HFF-Myc (cell line): ENCODE measurements around the gene IKZF4.

ENCODE experiments used
- DNase-seq: peaks from one replicate; pipeline ENCODE4 v3.0.0-alpha.2; 2011; ENCODE audit warnings: low read depth; ENCODE audit errors: extremely low read depth
- H3K4me3 ChIP-seq: replicated peaks from 2 replicates; pipeline ENCODE4 v1.5.1; 2011; ENCODE audit warnings: low read depth, mild to moderate bottlenecking, control low read depth, low read length
- CTCF ChIP-seq: IDR thresholded peaks from 2 replicates; pipeline ENCODE4 v1.5.1; 2012; ENCODE audit warnings: mild to moderate bottlenecking, low read depth, low read length, control low read depth; ENCODE audit errors: missing control alignments

IKZF4 gene

GRCh38 chr12:56020423-56021184 is at the start of gene IKZF4:
TSS of gene IKZF4 (plus strand) at chr12:56021043. CDS start at chr12:56021494, 451 bp downstream.
- TF ChIP-seq CTCF: no peak
- H3K4me3 ChIP-seq: no peak within 1 kb of the TSS
- no peak for DNase-seq

GRCh38 chr12:55972042-55972441 is 48.8 kb upstream of the IKZF4 start:
- H3K4me3 ChIP-seq: peak overlapping the region; percentile 49
- DNase-seq: no peak
- no peak for TF ChIP-seq CTCF

- peak overlapping the region; percentile 49 for H3K4me3 ChIP-seq
- TF ChIP-seq CTCF: no peak
- no peak for DNase-seq
Observed at GRCh38 chr12:55972456-55972855, 48.4 kb upstream of the IKZF4 start.

- H3K4me3 ChIP-seq: peak overlapping the region; percentile 49
- DNase-seq: no peak
Observed at GRCh38 chr12:55972911-55973598, 47.8 kb upstream of the IKZF4 start.

GRCh38 chr12:55973599-55974307 is 47.1 kb upstream of the IKZF4 start, which contains the start of gene RAB5B:
TSS of gene RAB5B (plus strand) at chr12:55974078. CDS start at chr12:55986961, 12,883 bp downstream.
- DNase-seq: peak; percentile 100
- no peak for TF ChIP-seq CTCF
- peak within 1 kb of the TSS; percentile 81 for H3K4me3 ChIP-seq

More at GRCh38 chr12:55972911-55973598, 47.8 kb upstream of the IKZF4 start:
- TF ChIP-seq CTCF: no peak

GRCh38 chr12:55974308-55974730 is 46.5 kb upstream of the IKZF4 start:
- no peak for TF ChIP-seq CTCF
- peak overlapping the region; percentile 81 for H3K4me3 ChIP-seq
- DNase-seq: no peak
